Measurements from ENCODE around the gene ALX4. TPM values are rescaled to one million over a fixed set of nuclear protein-coding genes. Genes with fewer than 3 reads are reported as not detected.

The ALX4 gene
- total RNA-seq, 1 donor from 2014 or later = 0.05 TPM

DNA sequence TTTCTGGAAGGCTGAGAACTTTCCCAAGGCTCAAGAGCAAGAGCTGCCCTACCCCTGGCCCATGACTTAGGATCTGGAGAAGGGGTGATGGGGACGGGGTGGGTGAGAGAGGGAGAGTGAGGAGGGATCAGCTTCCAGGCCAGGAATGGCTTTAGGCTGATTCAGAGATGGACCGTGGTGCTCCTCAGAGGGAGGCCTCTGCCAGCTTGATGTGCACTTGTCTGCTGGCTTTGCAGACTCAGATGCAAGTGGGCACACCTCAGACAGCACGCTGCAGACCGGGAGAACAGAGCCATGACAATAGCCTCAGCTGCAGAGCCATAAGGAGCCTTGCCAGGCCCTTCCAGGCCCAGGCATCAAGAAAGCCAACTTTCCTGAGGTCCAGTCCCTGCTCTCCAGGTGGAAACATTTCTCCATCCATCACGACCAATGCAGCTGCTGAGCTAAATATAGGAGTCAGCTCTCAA lies 41.3 kb downstream of the ALX4 start:
- Mint-ChIP-seq H3K4me1 (no peaks in the 10 kb centered on the region), H3K9me3 (peaks cover 2% of the 10 kb centered on the region), H3K4me3 (no peak overlapping the region), H3K27ac (ENCODE audit: unreplicated experiment) (no peak overlapping the region), H3K36me3 (ENCODE audit: low read depth) (peaks cover 7% of the 10 kb centered on the region), H3K27me3 (ENCODE audit: low read depth) (peaks cover 3% of the 10 kb centered on the region)
- DNase-seq (ENCODE audit: low read depth, low spot score) = no peak
- TF ChIP-seq, protein P1, sequence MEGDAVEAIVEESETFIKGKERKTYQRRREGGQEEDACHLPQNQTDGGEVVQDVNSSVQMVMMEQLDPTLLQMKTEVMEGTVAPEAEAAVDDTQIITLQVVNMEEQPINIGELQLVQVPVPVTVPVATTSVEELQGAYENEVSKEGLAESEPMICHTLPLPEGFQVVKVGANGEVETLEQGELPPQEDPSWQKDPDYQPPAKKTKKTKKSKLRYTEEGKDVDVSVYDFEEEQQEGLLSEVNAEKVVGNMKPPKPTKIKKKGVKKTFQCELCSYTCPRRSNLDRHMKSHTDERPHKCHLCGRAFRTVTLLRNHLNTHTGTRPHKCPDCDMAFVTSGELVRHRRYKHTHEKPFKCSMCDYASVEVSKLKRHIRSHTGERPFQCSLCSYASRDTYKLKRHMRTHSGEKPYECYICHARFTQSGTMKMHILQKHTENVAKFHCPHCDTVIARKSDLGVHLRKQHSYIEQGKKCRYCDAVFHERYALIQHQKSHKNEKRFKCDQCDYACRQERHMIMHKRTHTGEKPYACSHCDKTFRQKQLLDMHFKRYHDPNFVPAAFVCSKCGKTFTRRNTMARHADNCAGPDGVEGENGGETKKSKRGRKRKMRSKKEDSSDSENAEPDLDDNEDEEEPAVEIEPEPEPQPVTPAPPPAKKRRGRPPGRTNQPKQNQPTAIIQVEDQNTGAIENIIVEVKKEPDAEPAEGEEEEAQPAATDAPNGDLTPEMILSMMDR (conservative IDR thresholded peaks at IDR 0.05) = no peak

DNA sequence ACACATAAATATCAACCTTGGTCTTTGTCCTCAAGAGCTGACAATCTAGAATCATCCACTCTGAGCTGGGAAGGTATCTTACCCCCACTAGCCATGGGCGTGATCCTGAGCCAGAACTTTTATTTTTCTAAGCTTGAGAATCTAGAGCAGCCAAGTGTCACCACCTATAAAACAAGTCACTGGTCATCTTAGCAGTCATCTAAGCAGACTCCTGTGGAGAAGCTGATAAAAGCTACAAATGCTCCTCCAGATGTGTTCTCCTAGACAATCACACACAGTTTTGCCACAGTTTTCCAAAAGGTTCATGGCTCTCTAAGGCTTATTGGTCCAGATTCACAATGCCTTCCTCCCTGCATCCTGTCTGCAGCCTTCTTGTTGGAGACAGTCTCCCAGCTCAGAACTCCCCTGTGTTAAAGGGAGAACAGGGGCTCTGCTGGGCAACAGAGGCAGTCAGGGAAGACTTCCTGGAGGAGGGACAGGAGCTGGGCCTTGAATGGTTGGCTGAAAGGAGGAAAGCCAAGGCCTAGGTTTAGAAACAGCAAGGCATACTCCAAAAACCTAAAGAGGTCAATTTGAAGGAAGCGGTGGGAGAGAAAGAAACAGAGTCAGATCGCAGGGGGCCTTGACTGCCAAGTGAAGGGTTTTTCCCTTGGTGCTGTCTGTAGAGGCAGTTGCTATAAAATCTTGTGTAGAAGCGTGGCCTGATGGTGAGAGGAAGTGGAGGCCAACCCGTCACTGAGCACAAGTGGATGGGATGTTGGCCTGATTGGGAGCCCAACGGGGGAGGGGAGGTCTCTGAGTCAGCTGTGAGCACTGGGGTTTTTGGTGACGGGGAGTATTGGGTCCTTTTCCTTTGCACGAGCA lies 42.0 kb downstream of the ALX4 start:
- H3K9me3 Mint-ChIP-seq = no peaks in the 10 kb centered on the region
- H3K36me3 Mint-ChIP-seq (ENCODE audit: low read depth) = peaks cover 3% of the 10 kb centered on the region
- no peak overlapping the region for H3K27ac Mint-ChIP-seq (ENCODE audit: unreplicated experiment)
- peaks cover 3% of the 10 kb centered on the region for H3K27me3 Mint-ChIP-seq (ENCODE audit: low read depth)
- H3K4me1 Mint-ChIP-seq = no peaks in the 10 kb centered on the region
- no peak overlapping the region for H3K4me3 Mint-ChIP-seq
- no peak for DNase-seq (ENCODE audit: low read depth, low spot score)
- TF ChIP-seq, protein P1 (conservative IDR thresholded peaks at IDR 0.05) = no peak

DNA sequence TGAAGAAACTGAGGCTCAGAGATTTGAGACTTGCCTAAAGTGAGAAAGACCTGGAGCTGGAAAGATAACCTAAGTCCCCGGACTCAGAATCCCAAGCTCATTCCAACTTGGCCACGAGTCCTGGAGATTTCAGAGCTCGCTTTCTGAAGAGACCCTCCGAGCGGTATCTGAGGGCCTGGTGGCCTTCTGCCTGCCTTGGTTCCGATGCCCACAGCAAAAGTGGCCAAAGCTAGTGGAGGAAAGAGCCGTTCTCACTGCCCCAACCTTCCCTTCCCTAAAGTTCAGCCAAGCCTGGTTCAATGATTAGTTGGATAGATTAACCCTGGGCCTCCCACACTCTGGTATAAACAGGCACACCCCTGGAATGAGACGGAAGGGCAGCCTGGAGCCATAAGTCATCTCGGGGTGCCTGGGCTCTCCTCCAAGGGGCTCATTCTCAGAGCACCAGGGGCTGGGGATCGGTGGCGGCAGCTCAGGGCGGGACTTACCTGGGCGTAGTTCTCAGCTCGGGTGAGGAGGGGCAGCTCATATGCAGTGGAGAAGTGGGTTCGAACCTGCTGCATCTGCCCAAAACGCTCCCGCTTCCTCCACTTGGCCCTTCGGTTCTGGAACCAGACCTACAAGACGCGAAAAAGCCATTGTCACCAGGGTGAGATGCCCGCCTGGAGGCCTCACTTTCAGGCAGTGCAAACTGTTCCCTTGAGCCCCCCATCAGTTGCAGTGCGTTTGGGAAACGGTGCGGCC lies 42.8 kb downstream of the ALX4 start:
- Mint-ChIP-seq H3K27ac (ENCODE audit: unreplicated experiment) (no peak overlapping the region), H3K4me3 (no peak overlapping the region), H3K4me1 (no peaks in the 10 kb centered on the region), H3K9me3 (no peaks in the 10 kb centered on the region), H3K27me3 (ENCODE audit: low read depth) (peaks cover 6% of the 10 kb centered on the region), H3K36me3 (ENCODE audit: low read depth) (peaks cover 3% of the 10 kb centered on the region)
- no peak for DNase-seq (ENCODE audit: low read depth, low spot score)
- TF ChIP-seq, protein P1 (conservative IDR thresholded peaks at IDR 0.05) = no peak

DNA sequence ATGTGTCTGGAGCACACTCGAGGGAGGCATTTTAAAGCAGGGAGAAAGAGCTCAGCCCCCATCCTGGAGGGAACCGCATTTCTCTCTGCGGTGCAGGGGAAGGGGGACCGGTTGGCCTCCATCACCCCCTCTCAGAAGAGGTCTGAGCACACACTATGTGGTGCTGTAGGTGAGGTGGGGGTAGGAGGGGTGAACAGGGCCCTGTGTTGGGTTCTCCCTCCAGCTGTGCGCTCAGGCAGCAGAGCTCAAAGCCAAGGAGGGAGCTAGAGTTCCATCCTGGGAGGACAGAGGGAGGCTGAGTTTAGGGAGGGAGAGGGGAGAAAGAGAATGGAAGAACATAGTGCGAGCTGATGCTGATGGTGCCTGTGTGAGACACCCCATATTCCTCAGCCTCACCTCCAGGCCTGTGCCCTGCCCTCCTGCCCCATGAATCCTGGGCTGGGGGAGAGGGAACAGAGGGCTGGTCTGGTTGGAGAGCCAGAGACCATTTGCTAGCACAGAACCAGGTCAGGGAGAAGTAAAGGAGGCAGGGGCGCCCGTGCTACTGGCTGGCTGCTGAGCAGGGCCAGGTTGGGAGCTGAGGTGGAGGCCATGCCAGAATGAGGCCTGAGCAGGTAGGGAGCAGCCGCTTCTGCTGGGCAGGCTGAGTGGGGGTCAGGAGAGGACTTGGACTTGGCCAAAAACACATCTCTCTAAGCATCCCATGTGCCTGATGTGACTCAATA lies 43.7 kb downstream of the ALX4 start:
- no peak overlapping the region for H3K4me3 Mint-ChIP-seq
- no peaks in the 10 kb centered on the region for H3K4me1 Mint-ChIP-seq
- H3K27me3 Mint-ChIP-seq (ENCODE audit: low read depth) = peaks cover 6% of the 10 kb centered on the region
- no peak for DNase-seq (ENCODE audit: low read depth, low spot score)
- peak overlapping the region; percentile 19 for H3K27ac Mint-ChIP-seq (ENCODE audit: unreplicated experiment)
- no peaks in the 10 kb centered on the region for H3K9me3 Mint-ChIP-seq
- H3K36me3 Mint-ChIP-seq (ENCODE audit: low read depth) = peaks cover 3% of the 10 kb centered on the region
- TF ChIP-seq, protein P1 (conservative IDR thresholded peaks at IDR 0.05) = no peak

DNA sequence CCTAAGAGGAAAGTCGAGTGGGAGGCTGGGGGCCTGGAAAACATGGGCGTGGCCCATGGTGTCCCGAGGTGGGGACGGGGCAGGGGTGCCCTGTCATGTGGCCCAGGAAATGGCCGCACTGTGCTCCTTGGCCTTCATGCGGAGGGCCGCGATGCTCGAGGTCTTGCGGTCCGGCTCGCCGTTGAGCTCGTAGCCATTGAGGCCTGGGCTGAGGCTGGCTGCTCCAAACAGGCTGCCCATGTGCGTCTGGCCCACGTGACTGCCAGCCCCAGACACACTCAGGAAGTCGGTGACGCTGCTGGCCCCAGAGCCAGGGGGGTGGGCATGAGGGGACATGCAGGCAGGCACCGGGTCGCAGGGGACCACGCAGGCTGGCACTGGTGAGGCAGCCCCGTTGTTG lies 45.2 kb downstream of the ALX4 start:
- Mint-ChIP-seq H3K27me3 (ENCODE audit: low read depth) (peaks cover 6% of the 10 kb centered on the region), H3K4me1 (no peaks in the 10 kb centered on the region), H3K9me3 (no peaks in the 10 kb centered on the region), H3K4me3 (no peak overlapping the region), H3K36me3 (ENCODE audit: low read depth) (peaks cover 3% of the 10 kb centered on the region), H3K27ac (ENCODE audit: unreplicated experiment) (no peak overlapping the region)
- TF ChIP-seq, protein P1 (conservative IDR thresholded peaks at IDR 0.05) = no peak
- no peak for DNase-seq (ENCODE audit: low read depth, low spot score)

All from neural crest cell (in vitro differentiated cells).